Non-pigmented ciliary epithelial cell (primary cell): ENCODE results near the gene IQGAP1.
"Not testable (repeated sequence)": the region's sequence is repeated elsewhere in the genome, so short reads cannot be mapped to it uniquely, and the experiment has no call there.

Experiments
- DNase-seq: peaks from one replicate; pipeline ENCODE4 v3.0.0-alpha.2; 2010; ENCODE audit warnings: low read depth

IQGAP1 gene

DNA sequence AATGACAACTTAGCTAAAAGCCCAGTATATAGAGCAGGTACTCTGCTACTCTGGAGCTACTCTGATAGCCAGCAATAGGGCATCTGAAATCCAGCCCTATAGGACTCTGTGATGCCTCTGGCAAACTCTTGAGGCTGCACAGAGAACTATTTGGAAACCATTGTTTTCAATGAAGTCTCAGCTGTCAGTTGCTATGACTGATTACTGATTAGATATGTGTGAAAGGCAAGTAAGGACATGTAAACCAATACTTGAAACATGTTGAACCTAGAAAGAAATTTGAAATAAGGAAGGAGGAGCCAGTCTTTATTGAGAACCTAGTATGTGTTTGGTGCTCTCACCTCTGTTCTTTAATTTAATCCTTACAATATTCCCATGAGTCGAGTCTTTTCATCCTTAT, 101.5 kb downstream of the IQGAP1 start:
- DNase-seq, result no peak

DNA sequence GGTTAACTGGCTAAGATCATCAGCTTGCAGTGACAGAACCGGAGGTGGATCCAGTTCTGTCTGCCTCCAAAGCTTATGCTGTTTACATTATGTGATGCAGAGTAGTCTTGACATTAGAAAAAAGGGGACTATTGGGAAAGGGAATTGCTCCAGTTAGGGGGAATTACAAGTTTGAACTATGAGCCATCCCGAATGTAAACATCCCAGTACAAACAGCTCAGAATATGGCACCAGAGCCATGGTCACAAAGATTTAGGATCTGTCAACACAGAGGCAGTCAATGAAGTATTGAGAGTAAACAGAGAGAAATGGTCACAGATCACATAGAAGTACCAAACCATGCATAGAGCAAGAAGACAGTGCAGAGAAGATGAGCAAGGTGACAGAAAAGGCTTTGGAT, 101.9 kb downstream of the IQGAP1 start:
- DNase-seq, result no peak

DNA sequence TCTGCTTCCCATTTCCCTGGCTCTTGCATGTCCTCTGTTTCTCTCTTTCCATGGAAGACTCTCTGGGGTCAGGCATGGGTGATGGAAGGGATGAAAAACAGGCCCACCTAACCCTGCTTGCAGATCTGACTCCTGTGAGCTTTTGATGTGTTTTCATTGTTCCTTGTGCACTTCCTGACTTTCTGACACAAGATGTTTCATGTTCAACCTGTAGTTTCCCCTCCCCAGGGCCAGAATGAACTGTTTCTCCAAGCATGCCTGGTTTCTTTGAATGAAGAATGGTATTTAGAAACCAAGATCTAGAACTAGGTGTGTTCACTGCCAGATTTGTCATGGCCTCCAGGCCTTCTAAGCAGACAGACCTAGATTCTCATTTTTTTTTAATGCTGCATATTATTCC, 105.6 kb downstream of the IQGAP1 start:
- no peak for DNase-seq

GRCh38 chr15:90495067-90495466, 107.0 kb downstream of the IQGAP1 start:
- no peak for DNase-seq

DNA sequence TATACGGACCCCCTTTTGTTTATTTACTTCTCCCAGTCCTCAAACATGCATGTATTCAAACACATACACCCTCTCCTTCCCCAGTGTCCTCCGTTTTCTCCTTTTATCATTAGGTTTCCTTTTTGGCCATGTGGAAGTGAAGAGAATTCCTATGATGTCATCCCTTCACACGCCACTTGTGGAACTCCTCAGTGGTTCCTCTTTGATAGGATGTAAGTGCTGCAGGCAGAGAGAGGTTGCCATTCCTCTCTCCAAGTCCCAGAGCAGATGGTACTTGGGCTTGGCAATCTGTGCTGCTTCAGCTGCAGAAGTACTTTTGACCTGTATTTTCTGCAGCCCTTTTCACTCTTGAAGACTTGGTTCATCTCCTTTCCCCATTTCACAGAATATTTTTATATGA, 108.7 kb downstream of the IQGAP1 start:
- DNase-seq, result no peak

GRCh38 chr15:90497376-90497775, 109.3 kb downstream of the IQGAP1 start:
- no peak for DNase-seq

DNA sequence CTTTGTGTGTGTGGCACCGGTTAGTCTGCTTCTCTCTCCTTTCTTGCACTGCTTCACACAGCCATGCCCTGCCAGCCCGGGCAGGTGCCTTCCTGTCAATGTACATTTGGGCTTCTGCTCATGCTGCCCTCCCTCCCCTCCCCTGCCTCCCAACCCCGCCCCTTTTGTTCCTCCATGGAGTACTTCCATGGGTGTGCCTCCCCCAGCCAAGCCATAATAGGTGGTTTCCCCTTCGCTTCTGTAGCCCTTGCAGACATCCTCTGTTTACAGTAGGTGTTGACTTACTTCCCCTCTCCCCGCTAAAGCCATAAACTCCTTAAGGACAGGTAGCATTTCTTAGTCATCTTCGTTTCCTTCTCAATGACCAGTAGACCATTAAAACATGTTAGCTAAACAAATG, 109.9 kb downstream of the IQGAP1 start:
- DNase-seq, result no peak

- no peak for DNase-seq
These were observed 112.1 kb downstream of the IQGAP1 start for GRCh38 chr15:90500171-90500570.

- no peak for DNase-seq
These were observed 113.9 kb downstream of the IQGAP1 start for GRCh38 chr15:90501898-90502297.

DNA sequence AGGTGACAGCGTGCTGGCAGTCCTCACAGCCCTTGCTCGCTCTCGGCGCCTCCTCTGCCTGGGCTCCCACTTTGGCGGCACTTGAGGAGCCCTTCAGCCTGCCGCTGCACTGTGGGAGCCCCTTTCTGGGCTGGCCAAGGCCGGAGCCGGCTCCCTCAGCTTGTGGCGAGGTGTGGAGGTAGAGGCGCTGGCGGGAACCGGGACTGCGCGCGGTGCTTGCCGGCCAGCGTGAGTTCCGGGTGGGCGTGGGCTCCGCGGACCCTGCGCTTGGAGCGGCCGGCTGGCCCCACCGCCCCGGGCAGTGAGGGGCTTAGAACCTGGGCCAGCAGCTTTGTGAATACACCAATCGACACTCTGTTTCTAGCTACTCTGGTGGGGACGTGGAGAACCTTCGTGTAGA, 122.7 kb downstream of the IQGAP1 start:
- DNase-seq, result not testable (repeated sequence)

DNA sequence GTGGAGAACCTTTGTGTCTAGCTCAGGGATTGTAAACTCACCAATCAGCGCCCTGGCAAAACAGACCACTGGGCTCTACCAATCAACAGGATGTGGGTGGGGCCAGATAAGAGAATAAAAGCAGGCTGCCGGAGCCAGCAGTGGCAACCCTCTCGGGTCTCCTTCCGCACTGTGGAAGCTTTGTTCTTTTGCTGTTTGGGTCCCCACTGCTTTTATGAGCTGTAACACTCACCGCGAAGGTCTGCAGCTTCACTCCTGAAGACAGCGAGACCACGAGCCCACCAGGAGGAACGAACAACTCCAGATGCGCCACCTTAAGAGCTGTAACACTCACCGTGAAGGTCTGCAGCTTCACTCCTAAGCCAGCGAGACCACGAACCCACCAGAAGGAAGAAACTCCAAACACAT, 123.2 kb downstream of the IQGAP1 start:
- DNase-seq, result not testable (repeated sequence)

GRCh38 chr15:90512276-90512675, 124.2 kb downstream of the IQGAP1 start:
- DNase-seq, result no peak

GRCh38 chr15:90512981-90513380, 124.9 kb downstream of the IQGAP1 start:
- no peak for DNase-seq

DNA sequence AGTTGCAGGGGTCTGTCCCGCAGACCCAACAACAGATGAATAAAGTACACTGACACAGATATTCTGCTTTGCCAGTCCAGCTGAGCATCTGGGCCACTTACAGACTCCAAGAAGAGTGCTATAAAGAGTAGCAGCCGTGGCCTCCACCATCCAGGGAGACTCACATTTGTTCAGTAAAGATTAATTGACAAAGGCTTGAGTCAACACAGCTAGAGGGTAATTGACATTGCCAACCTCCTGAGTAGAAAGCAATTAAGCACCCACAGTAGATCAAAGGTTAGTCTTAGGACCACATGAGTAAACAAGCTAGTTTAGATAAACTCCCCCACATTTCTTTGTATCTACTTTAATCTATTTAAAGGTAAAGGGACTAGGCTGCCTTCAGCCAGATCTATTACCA, 125.4 kb downstream of the IQGAP1 start:
- DNase-seq, result no peak

- not testable (repeated sequence) for DNase-seq
These were observed 125.9 kb downstream of the IQGAP1 start for GRCh38 chr15:90513893-90514292.

GRCh38 chr15:90519688-90520087, 131.6 kb downstream of the IQGAP1 start:
- peak; percentile 15 for DNase-seq

DNA sequence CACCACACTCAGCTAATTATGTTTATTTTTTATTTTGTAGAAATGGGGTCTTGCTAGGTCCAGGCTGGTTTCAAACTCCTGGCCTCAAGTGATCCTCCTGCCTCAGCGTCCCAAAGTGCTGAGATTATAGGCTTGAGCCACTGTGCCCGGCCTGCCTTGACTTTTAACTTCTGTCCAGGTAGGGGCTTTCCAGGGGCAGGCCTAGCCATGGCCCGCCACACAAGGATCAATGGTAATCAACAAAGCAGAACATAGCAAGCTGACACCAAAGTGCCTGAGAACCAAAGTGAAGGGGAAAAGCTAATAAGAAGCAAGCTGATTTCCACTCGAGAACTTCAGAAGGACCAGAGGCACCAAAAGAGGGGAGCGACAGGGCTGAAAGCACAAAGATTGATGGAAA, 132.3 kb downstream of the IQGAP1 start:
- DNase-seq, result no peak

DNA sequence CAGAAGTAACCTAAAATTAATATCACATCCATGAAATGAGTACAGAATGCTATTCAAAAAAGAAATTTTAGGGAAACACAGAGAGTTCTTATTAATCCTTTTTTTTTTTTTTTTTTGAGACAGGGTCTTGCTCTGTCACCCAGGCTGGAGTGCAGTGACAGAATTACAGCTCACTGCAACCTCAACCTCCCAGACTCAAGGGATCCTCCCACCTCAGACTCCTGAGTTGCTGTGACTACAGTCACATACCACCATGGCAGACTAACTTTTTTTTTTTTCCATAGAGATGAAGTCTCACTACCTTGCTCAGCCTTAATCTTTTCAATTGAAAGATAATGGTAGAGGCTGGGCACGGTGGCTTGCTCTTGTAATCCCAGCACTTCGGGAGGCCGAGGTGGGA, 135.3 kb downstream of the IQGAP1 start:
- DNase-seq, result no peak

GRCh38 chr15:90524018-90524803, 136.2 kb downstream of the IQGAP1 start:
- not testable (repeated sequence) for DNase-seq

GRCh38 chr15:90529011-90529370, 140.9 kb downstream of the IQGAP1 start:
- no peak for DNase-seq

GRCh38 chr15:90529371-90530249, 141.6 kb downstream of the IQGAP1 start, which contains the start of gene CRTC3:
Gene CRTC3, plus strand, starts transcription at chr15:90529923. Its CDS starts 149 bp downstream, at chr15:90530072.
- DNase-seq, result no peak

- no peak for DNase-seq
These were observed 142.4 kb downstream of the IQGAP1 start for GRCh38 chr15:90530250-90531051.
